ENCODE results near the gene FAF2.
A peak's percentile ranks its signal among the peaks of the same experiment; 100 is the strongest.
"Not testable (repeated sequence)": the region's sequence is repeated elsewhere in the genome, so short reads cannot be mapped to it uniquely, and the experiment has no call there.

The FAF2 gene

DNA sequence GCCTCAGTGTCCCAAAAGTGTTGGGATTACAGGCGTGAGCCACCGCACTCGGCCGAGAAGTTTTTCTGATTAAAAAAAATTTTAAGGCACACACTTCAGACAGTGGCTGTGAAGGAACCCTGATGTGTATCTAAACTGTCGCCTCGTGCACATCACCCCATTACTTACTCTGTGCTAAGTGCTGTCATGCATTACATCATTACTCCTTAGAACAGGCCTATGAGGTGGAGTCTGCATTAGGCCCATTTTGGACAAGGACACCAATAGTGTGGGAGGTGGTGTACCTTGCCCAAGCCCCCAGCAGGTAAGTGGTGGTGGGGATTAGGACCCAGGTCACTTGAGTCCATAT is 97.2 kb downstream of the FAF2 start:
- DNase-seq (ENCODE audit: low spot score) = no peak

GRCh38 chr5:176545737-176546509 is 97.7 kb downstream of the FAF2 start:
- peak; percentile 77 for DNase-seq (ENCODE audit: low spot score)

DNA sequence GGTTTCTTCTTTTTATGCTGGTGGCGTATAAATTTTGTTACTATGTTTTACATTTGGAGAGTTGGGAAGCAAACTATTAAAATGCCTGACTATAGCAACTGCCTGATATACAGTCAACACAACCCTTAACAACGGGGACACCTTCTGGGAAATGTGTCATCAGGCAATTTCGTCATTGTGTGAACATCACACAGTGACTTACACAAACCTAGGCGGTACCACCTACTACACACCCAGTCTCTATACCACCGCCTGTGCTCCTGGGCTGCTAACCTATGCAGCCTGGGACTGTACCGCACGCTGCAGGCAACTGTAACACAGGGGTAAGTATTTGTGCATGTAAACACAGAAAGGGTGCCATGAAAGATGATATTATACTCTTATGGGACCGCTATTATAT is 99.6 kb downstream of the FAF2 start:
- peak; percentile 49 for DNase-seq (ENCODE audit: low spot score)

DNA sequence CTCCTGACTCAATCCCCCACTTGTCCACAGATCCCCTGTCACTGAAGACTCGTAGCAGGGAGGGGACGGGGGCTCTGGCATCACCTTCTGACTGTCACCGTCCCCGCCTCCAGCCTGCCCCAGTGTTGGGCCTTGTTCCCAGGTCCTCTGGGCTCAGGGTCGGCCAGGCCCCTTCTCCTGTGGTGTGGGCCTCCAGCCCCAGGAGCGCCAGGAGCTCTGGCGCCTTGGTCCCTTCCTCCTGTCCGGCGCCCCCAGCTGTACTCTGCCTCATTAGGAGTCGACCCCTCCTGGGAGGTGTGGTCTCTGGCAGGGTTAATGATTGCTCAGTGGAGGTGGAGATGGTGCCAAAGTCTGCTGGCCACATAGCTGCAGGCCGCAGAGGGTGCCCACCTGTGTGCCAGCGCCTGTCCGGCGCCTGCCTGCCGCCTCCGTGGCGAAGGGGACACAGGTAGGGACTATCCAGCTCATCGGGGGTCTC is 100.8 kb downstream of the FAF2 start, which contains the start of gene CDHR2:
Gene CDHR2 (plus strand): TSS at position 376 of the 478 bp plus-strand sequence. CDS start 16,011 bp downstream, outside the sequence.
- no peak for DNase-seq (ENCODE audit: low spot score)

DNA sequence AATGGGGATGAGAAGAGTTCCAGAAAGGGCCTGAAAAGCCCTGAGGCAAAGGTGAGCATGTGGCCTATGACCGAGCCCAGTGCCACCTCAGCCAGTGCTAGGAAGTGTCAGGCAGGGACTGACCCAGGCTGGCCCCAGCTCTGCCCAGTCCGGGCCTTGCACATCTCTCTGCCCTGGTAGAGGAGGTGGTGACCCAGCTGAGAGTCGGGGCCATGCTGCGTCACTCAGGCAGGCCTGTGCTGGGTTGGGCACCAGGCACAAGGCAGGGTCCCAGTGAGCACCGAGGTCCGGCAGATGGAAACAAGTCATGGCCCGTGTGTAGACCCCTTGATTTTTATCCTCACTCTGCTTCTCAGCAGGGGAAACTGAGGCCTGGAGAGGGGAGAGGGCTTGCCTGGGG is 101.7 kb downstream of the FAF2 start:
- no peak for DNase-seq (ENCODE audit: low spot score)

DNA sequence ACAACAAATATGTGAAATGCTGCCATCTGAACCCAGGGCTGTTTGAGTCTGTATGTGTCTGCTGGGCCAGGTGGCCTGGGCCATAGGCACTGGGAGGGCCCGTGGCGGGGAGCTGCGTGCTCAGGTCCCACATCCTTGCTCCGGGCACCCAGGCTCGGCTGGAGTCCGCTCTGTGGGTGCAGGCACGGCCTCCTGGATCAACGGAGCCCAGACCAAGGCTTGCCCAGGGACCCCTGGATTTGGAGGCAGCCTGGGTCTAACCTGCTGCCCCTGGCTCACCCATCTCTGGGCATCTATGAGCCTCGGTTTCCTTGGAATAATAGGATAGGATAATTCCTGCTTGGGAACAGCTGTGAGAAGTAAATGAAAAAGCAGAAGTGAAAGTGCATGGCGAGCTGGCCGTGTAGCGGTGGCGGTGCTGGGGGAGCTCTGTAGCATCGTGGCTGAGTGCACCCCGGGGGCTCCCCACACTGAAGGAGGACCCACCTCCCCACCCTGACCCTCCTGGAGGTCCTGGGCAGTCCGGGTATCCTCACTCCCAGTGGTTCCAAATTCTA is 102.2 kb downstream of the FAF2 start:
- DNase-seq (ENCODE audit: low spot score) = no peak

DNA sequence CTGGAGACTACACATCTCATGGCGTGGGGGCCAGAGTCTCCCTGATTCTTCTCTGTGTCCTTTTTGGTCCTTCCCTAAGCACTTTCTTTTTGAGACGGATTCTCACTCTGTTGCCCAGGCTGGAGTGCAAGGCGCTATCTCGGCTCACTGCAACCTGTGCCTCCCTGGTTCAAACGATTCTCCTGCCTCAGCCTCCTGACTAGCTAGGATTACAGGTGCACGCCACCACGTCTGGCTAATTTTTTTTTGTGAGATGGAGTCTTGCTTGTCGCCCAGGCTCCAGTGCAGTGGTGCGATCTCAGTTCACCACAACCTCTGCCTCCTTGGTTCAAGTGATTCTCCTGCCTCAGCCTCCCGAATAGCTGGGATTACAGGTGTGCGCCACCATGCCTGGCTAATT is 102.8 kb downstream of the FAF2 start:
- not testable (repeated sequence) for DNase-seq (ENCODE audit: low spot score)

DNA sequence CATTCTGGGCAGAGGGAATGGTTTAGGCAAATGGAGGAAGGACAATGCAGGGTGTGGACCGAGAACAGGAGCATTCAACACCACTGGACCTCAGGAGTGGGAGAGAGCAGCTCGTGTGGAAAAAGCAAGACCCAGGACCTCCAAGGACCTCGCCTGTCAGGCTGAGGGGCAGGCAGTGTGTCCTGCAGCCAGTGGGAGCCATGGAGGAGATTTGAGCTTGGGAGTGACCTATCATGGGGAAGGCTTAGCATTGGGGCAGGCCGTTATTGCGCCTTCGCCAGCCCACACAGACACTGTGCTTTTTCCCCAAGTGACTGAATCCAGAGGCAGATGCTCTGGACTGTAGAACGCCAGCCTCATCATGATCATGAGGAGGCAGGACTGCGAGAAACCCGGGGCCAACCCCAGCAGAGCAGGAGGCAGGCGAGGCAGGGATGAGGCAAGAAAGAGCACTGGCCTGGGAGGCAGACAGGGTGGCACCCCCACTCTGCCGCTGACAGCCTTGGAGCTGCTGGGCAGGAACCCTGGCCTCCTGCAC is 104.2 kb downstream of the FAF2 start:
- no peak for DNase-seq (ENCODE audit: low spot score)

DNA sequence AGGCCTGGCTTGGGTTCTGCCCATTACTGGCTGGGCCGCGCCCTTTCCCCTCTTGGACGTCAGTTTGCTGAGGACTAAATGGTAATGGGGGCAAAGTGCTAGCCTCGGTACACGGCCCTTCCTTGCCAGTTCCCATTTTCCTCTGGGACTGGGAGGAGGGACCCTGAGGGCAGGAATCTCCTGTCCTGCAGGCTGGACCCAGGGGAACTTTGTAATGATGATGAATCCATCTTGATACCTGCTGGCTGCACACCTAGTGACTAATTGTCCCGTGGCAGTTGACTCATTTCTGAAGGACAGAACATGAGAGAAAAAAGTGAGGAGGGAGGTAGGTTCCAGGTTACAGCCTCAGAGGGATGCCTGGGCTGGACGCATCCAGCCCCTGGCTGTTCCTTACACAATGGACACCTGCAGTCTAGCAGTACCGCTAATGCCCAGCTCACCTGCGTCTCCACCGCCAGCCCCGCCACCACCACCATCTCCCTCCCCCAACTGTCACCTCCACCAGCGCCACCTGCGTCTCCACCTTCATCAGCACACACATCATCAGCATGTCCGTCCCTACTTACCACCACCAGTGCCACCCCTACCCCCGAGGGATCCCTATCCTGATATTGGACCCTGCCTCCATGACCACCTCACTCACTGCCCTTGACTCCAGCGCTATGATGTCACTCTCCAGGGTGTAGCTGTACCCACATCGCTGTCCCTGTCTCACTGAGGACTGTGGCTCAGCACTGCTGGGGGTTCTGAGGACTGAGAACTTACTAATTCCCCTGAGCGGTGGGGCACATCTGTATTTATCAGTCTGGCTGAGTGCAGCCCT is 105.3 kb downstream of the FAF2 start:
- DNase-seq (ENCODE audit: low spot score) = peak; percentile 81

- DNase-seq (ENCODE audit: low spot score) = no peak
Measured at GRCh38 chr5:176557846-176558245, 109.7 kb downstream of the FAF2 start.

Data from LoVo (cell line).